ENCODE results near the gene SELENOM. TPM values are rescaled to one million over a fixed set of nuclear protein-coding genes. Genes with fewer than 3 reads are reported as not detected.
"Not testable (repeated sequence)": the region's sequence is repeated elsewhere in the genome, so short reads cannot be mapped to it uniquely, and the experiment has no call there.

SELENOM gene
- total RNA-seq, 2 donors from 2014 or later, result 4.4 to 6.0 TPM

- H3K27ac Mint-ChIP-seq, result no peak overlapping the region
- H3K27me3 Mint-ChIP-seq, result no peaks in the 10 kb centered on the region
- DNase-seq (ENCODE audit: low spot score) (no peak), ATAC-seq (no peak)
- H3K36me3 Mint-ChIP-seq, result no peaks in the 10 kb centered on the region
- no peaks in the 10 kb centered on the region for H3K9me3 Mint-ChIP-seq
- no peak overlapping the region for H3K4me3 Mint-ChIP-seq
- peaks cover 30% of the 10 kb centered on the region in 2 donors for H3K4me1 Mint-ChIP-seq (ENCODE audit: low read depth in 2 of 2)
Observed at GRCh38 chr22:31079095-31079642, 28.2 kb downstream of the SELENOM start.

GRCh38 chr22:31078389-31078788, 29.0 kb downstream of the SELENOM start:
- ATAC-seq; DNase-seq (ENCODE audit: low spot score); H3K36me3 Mint-ChIP-seq; H3K4me3 Mint-ChIP-seq; H3K9me3 Mint-ChIP-seq; H3K27me3 Mint-ChIP-seq; H3K27ac Mint-ChIP-seq: not testable (repeated sequence)
- H3K4me1 Mint-ChIP-seq (ENCODE audit: low read depth in 2 of 2), result peaks cover 23 to 26% of the 10 kb centered on the region in 2 donors

- Mint-ChIP-seq H3K4me3 (no peak overlapping the region), H3K36me3 (no peaks in the 10 kb centered on the region), H3K9me3 (no peaks in the 10 kb centered on the region), H3K27ac (no peak overlapping the region), H3K4me1 (ENCODE audit: low read depth in 2 of 2) (peaks cover 16 to 22% of the 10 kb centered on the region in 2 donors), H3K27me3 (no peaks in the 10 kb centered on the region)
- ATAC-seq, result no peak
- no peak for DNase-seq (ENCODE audit: low spot score)
Observed at GRCh38 chr22:31077681-31078080, 29.7 kb downstream of the SELENOM start.

- no peak for DNase-seq (ENCODE audit: low spot score)
- Mint-ChIP-seq H3K9me3 (no peaks in the 10 kb centered on the region), H3K4me3 (no peak overlapping the region), H3K36me3 (no peaks in the 10 kb centered on the region), H3K27me3 (no peaks in the 10 kb centered on the region), H3K27ac (no peak overlapping the region), H3K4me1 (ENCODE audit: low read depth in 2 of 2) (peaks cover under 1 to 6% of the 10 kb centered on the region in 2 donors)
- ATAC-seq, result no peak
Observed at GRCh38 chr22:31075961-31076360, 31.4 kb downstream of the SELENOM start.

- not testable (repeated sequence) for H3K4me1 Mint-ChIP-seq (ENCODE audit: low read depth in 2 of 2); H3K4me3 Mint-ChIP-seq; H3K27me3 Mint-ChIP-seq; H3K36me3 Mint-ChIP-seq; H3K27ac Mint-ChIP-seq; ATAC-seq; DNase-seq (ENCODE audit: low spot score); H3K9me3 Mint-ChIP-seq
Observed at GRCh38 chr22:31073545-31074145, 33.7 kb downstream of the SELENOM start.

GRCh38 chr22:31073125-31073524, 34.2 kb downstream of the SELENOM start:
- not testable (repeated sequence) for H3K36me3 Mint-ChIP-seq; H3K27ac Mint-ChIP-seq; DNase-seq (ENCODE audit: low spot score); H3K27me3 Mint-ChIP-seq; H3K4me3 Mint-ChIP-seq; ATAC-seq; H3K4me1 Mint-ChIP-seq (ENCODE audit: low read depth in 2 of 2); H3K9me3 Mint-ChIP-seq

GRCh38 chr22:31069691-31070314, 37.6 kb downstream of the SELENOM start:
- H3K9me3 Mint-ChIP-seq; H3K27ac Mint-ChIP-seq; DNase-seq (ENCODE audit: low spot score); H3K36me3 Mint-ChIP-seq; H3K4me1 Mint-ChIP-seq (ENCODE audit: low read depth in 2 of 2); H3K27me3 Mint-ChIP-seq; H3K4me3 Mint-ChIP-seq: not testable (repeated sequence)
- peak in 1 of 2 donors; percentile 32 for ATAC-seq

GRCh38 chr22:31068970-31069369, 38.4 kb downstream of the SELENOM start:
- Mint-ChIP-seq H3K36me3 (no peaks in the 10 kb centered on the region), H3K27ac (no peak overlapping the region), H3K9me3 (peaks cover under 1% of the 10 kb centered on the region), H3K4me3 (no peak overlapping the region), H3K4me1 (ENCODE audit: low read depth in 2 of 2) (no peaks in the 10 kb centered on the region), H3K27me3 (no peaks in the 10 kb centered on the region)
- ATAC-seq (no peak), DNase-seq (ENCODE audit: low spot score) (no peak)

- H3K4me3 Mint-ChIP-seq, result peak overlapping the region; percentile 18
- H3K9me3 Mint-ChIP-seq, result peaks cover 4% of the 10 kb centered on the region
- no peaks in the 10 kb centered on the region for H3K27me3 Mint-ChIP-seq
- ATAC-seq, result no peak
- H3K27ac Mint-ChIP-seq, result no peak overlapping the region
- no peaks in the 10 kb centered on the region for H3K4me1 Mint-ChIP-seq (ENCODE audit: low read depth in 2 of 2)
- H3K36me3 Mint-ChIP-seq, result no peaks in the 10 kb centered on the region
- no peak for DNase-seq (ENCODE audit: low spot score)
Observed at GRCh38 chr22:31064369-31064768, 43.0 kb downstream of the SELENOM start.

- Mint-ChIP-seq H3K9me3 (peaks cover 4% of the 10 kb centered on the region), H3K27me3 (no peaks in the 10 kb centered on the region), H3K4me3 (no peak overlapping the region), H3K27ac (no peak overlapping the region), H3K4me1 (ENCODE audit: low read depth in 2 of 2) (no peaks in the 10 kb centered on the region), H3K36me3 (no peaks in the 10 kb centered on the region)
- ATAC-seq (no peak), DNase-seq (ENCODE audit: low spot score) (no peak)
Observed at GRCh38 chr22:31062566-31063230, 44.7 kb downstream of the SELENOM start.

- ATAC-seq, result peak in 1 of 2 donors; percentile 28
- not testable (repeated sequence) for H3K4me3 Mint-ChIP-seq; DNase-seq (ENCODE audit: low spot score); H3K27me3 Mint-ChIP-seq; H3K27ac Mint-ChIP-seq; H3K4me1 Mint-ChIP-seq (ENCODE audit: low read depth in 2 of 2); H3K9me3 Mint-ChIP-seq; H3K36me3 Mint-ChIP-seq
Observed at GRCh38 chr22:31059663-31060062, 47.7 kb downstream of the SELENOM start.

- H3K27ac Mint-ChIP-seq, result no peak overlapping the region
- no peaks in the 10 kb centered on the region for H3K27me3 Mint-ChIP-seq
- H3K4me3 Mint-ChIP-seq, result no peak overlapping the region
- H3K4me1 Mint-ChIP-seq (ENCODE audit: low read depth in 2 of 2), result no peaks in the 10 kb centered on the region
- no peak for DNase-seq (ENCODE audit: low spot score)
- no peaks in the 10 kb centered on the region for H3K9me3 Mint-ChIP-seq
- H3K36me3 Mint-ChIP-seq, result no peaks in the 10 kb centered on the region
- ATAC-seq, result no peak
Observed at GRCh38 chr22:31056986-31057599, 50.3 kb downstream of the SELENOM start.

- Mint-ChIP-seq H3K4me1 (ENCODE audit: low read depth in 2 of 2) (no peaks in the 10 kb centered on the region), H3K4me3 (no peak overlapping the region), H3K27ac (no peak overlapping the region), H3K27me3 (no peaks in the 10 kb centered on the region), H3K9me3 (no peaks in the 10 kb centered on the region), H3K36me3 (no peaks in the 10 kb centered on the region)
- no peak for DNase-seq (ENCODE audit: low spot score)
- ATAC-seq, result no peak
Observed at GRCh38 chr22:31055635-31056159, 51.7 kb downstream of the SELENOM start.
